Naive thymus-derived CD4-positive, alpha-beta T cell (primary cell): ENCODE data around the gene KRTAP4-4. TPM values are rescaled to one million over a fixed set of nuclear protein-coding genes. Genes with fewer than 3 reads are reported as not detected.
"Not testable (repeated sequence)": the region's sequence is repeated elsewhere in the genome, so short reads cannot be mapped to it uniquely, and the experiment has no call there.

ENCODE experiments used
- ATAC-seq: fragments of 150-1000 bp; cut with Tn5 transposase; 2 replicates; pipeline ENCODE4 v1.10.0; 2021; ENCODE audit warnings: mild to moderate bottlenecking, moderate library complexity
- CTCF ChIA-PET: fragments of 350-600 bp; sonication (Branson Sonifier 250); formaldehyde crosslinking; loops from one replicate; lab custom pipeline; 2021; ENCODE audit warnings: antibody characterized with exemption; lab: Charles Lee
- POLR2A ChIA-PET: fragments of 350-600 bp; sonication (Branson Sonifier 250); formaldehyde crosslinking; loops from one replicate; lab custom pipeline; 2021; ENCODE audit warnings: antibody characterized with exemption, inconsistent platforms; lab: Charles Lee
- DNase-seq, 9 donors: peaks; one replicate each; pipeline versions ENCODE4 v3.0.0 to v3.0.0-alpha.2; 2020 to 2022; ENCODE audit warnings: mixed read lengths in 1 of 9
- H3K27ac ChIP-seq: one replicate; pipeline ENCODE4 v1.7.0; 2013; ENCODE audit warnings: mild to moderate bottlenecking, low read depth, low read length, moderate library complexity
- H3K27me3 ChIP-seq, 2 donors: one replicate each; pipeline ENCODE4 v1.7.0; 2013; ENCODE audit warnings: low read length in 2 of 2, mild to moderate bottlenecking in 2 of 2, moderate library complexity in 2 of 2; ENCODE audit not compliant: control insufficient read depth in 2 of 2, insufficient read depth in 2 of 2
- H3K36me3 ChIP-seq, 3 experiments: 1 replicate in 2 of 3; 2 replicates in 1 of 3; pipeline ENCODE4 v1.7.0; 2013; ENCODE audit warnings: low read length in 3 of 3, mild to moderate bottlenecking in 3 of 3, moderate library complexity in 1 of 3; ENCODE audit not compliant: insufficient read depth in 3 of 3, control insufficient read depth in 2 of 3
- H3K4me1 ChIP-seq, 2 donors: one replicate each; pipeline ENCODE4 v1.7.0; 2013; ENCODE audit warnings: low read length in 2 of 2, mild to moderate bottlenecking in 2 of 2, moderate library complexity in 1 of 2; ENCODE audit not compliant: control insufficient read depth in 2 of 2, insufficient read depth in 2 of 2
- H3K4me3 ChIP-seq: 2 replicates; pipeline ENCODE4 v1.7.0; 2013; ENCODE audit warnings: mild to moderate bottlenecking, low read length
- H3K9me3 ChIP-seq, 3 experiments: 1 replicate in 2 of 3; 2 replicates in 1 of 3; pipeline ENCODE4 v1.7.0; 2013; ENCODE audit warnings: low read length in 3 of 3; ENCODE audit not compliant: control insufficient read depth in 2 of 3
- H3K27ac Mint-ChIP-seq, 9 donors: one replicate each; pipeline ENCODE4 v1.8.0; 2020 to 2022; ENCODE audit warnings: mixed read lengths in 9 of 9, mild to moderate bottlenecking in 8 of 9, moderate library complexity in 5 of 9, inconsistent platforms in 2 of 9
- H3K27me3 Mint-ChIP-seq, 5 donors: one replicate each; pipeline ENCODE4 v1.8.0; 2021 to 2022; ENCODE audit warnings: mixed read lengths in 5 of 5, mild to moderate bottlenecking in 1 of 5
- H3K36me3 Mint-ChIP-seq, 5 donors: one replicate each; pipeline ENCODE4 v1.8.0; 2020 to 2022; ENCODE audit warnings: mixed read lengths in 5 of 5, mild to moderate bottlenecking in 3 of 5, inconsistent platforms in 1 of 5
- H3K4me1 Mint-ChIP-seq, 7 donors: one replicate each; pipeline ENCODE4 v1.8.0; 2020 to 2022; ENCODE audit warnings: mixed read lengths in 7 of 7, mild to moderate bottlenecking in 3 of 7, inconsistent platforms in 1 of 7
- H3K4me3 Mint-ChIP-seq, 10 donors: one replicate each; pipeline ENCODE4 v1.8.0; 2020 to 2022; ENCODE audit warnings: mild to moderate bottlenecking in 10 of 10, mixed read lengths in 10 of 10, moderate library complexity in 6 of 10, inconsistent platforms in 2 of 10
- H3K9me3 Mint-ChIP-seq, 11 donors: one replicate each; pipeline ENCODE4 v1.8.0; 2020 to 2022; ENCODE audit warnings: mixed read lengths in 11 of 11, mild to moderate bottlenecking in 4 of 11, inconsistent platforms in 1 of 11, moderate library complexity in 1 of 11
- intact Hi-C, 2 donors: fragments of 100-400 bp; cut with micrococcal nuclease; formaldehyde crosslinking; loops; one replicate each; pipeline ENCODE4 v1.15.1; 2023
- polyA plus RNA-seq, 2 donors: library from polyadenylated mRNA; unstranded; fragments of 300-500 nt; fragmentation: Illumina TruSeq; gene quantifications; one replicate each; pipeline ENCODE4 v1.2.3, GENCODE V29; 2021
- total RNA-seq, 6 experiments: library from RNA in 5 of 6; stranded (reverse) in 5 of 6; gene quantifications; 1 replicate in 5 of 6; 2 replicates in 1 of 6; pipeline ENCODE4 v1.2.3 and lab custom pipeline; 2021 to 2026

Gene KRTAP4-4
- total and polyA plus RNA-seq, 7 experiments from 2014 or later, result not detected

DNA sequence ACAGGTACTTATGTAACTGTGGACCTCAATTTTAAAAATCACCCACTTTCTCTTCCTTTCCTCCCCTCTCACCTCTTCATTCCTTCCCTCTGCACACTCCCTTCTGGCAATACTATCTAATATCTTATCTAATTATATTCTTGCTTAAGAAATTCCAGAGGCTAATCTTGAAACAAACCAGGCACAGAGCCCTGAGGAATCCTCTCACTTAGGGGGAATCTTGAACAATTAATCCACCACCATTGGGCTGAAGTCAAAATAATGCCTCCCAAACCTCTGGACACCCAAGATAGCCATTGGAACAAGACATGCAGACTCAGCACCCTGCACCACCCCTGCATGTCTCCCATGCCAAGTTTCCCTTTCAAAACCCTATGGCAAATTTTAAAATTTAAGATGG is 19.2 kb downstream of the KRTAP4-4 start:
- H3K36me3 ChIP-seq, result no peaks in the 10 kb centered on the region
- Mint-ChIP-seq H3K36me3 (peaks cover 2 to 43% (median 28%) of the 10 kb centered on the region in 5 donors), H3K4me1 (peaks cover 0 to 6% (median 2%) of the 10 kb centered on the region in 7 donors), H3K27me3 (peaks cover 0 to 5% (median 4%) of the 10 kb centered on the region in 5 donors), H3K4me3 (no peak overlapping the region), H3K27ac (no peak overlapping the region), H3K9me3 (peaks cover 13 to 61% (median 29%) of the 10 kb centered on the region in 11 donors)
- ATAC-seq (no peak), DNase-seq (no peak)
- no peak overlapping the region for H3K27ac ChIP-seq
- ChIA-PET POLR2A (no interaction called here), CTCF (interaction anchor here (0.6 kb wide), 1 partner anchor 410 kb away, joined by 3 read pairs; no protein-coding TSS in a partner anchor)
- no peaks in the 10 kb centered on the region for H3K27me3 ChIP-seq
- H3K4me3 ChIP-seq, result no peak overlapping the region
- H3K9me3 ChIP-seq, result peaks cover 0 to 11% (median 0%) of the 10 kb centered on the region in 3 experiments
- H3K4me1 ChIP-seq, result no peaks in the 10 kb centered on the region
- intact Hi-C loops, result no loop called here

DNA sequence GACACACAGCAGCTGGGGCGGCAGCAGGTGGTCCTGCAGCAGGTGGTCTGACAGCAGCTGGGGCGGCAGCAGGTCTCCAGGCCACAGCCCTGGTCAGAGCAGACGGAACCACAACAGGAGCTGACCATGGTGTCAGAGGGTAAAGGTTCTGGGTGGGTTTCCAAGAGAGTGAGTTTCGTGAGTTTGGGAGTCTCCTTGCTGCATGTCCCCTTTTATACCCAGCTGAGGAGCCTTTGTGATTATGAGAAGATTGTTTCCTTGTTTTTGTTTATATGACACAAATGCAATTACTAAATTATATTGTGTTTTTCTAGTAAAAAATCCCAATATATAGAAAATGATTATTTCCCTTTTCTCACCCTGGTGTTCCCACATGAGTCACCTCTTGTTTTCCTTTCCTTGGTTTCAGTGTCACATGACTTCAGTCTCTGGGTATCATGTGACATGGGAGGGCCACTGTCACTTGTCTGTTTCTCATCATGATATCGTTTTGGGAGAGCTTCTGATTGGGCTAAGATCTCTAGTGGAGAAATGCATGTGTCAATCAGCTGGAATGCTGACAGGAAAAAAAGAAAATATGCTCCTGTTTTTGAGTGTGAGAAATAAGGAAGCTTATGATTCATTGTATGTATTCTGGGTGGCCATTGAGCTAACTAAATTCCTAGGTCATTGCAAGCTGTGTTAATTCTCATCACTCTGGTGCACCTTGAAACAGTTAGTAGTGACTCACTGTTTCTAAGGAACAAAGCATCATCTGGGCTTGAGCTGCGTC is 20.0 kb downstream of the KRTAP4-4 start, which contains the start of gene KRTAP4-6:
Gene KRTAP4-6 (minus strand): TSS at position 185 of the 772 bp plus-strand sequence. CDS start 57 bp downstream, at position 128.
- H3K36me3 Mint-ChIP-seq, result peaks cover 2 to 43% (median 28%) of the 10 kb centered on the region in 5 donors
- intact Hi-C loops, result no loop called here
- H3K4me1 Mint-ChIP-seq, result peaks cover 0 to 9% (median 1%) of the 10 kb centered on the region in 7 donors
- H3K9me3 Mint-ChIP-seq, result peaks cover 13 to 61% (median 29%) of the 10 kb centered on the region in 11 donors
- ChIA-PET POLR2A (interaction anchor here (0.5 kb wide), 1 partner anchor 1613 kb away, joined by 3 read pairs; no protein-coding TSS in a partner anchor), CTCF (interaction anchor here (0.6 kb wide), 1 partner anchor 411 kb away, joined by 3 read pairs; no protein-coding TSS in a partner anchor)
- DNase-seq (no peak), ATAC-seq (no peak)
- peaks cover 0 to 11% (median 0%) of the 10 kb centered on the region in 3 experiments for H3K9me3 ChIP-seq
- H3K27ac ChIP-seq, result no peak within 1 kb of the TSS
- peak within 1 kb of the TSS in 1 of 9 donors; percentile 12 for H3K27ac Mint-ChIP-seq
- peaks cover 0 to 5% (median 4%) of the 10 kb centered on the region in 5 donors for H3K27me3 Mint-ChIP-seq
- H3K4me3 ChIP-seq, result no peak within 1 kb of the TSS
- no peaks in the 10 kb centered on the region for H3K4me1 ChIP-seq
- H3K36me3 ChIP-seq, result no peaks in the 10 kb centered on the region
- H3K4me3 Mint-ChIP-seq, result no peak within 1 kb of the TSS
- no peaks in the 10 kb centered on the region for H3K27me3 ChIP-seq

DNA sequence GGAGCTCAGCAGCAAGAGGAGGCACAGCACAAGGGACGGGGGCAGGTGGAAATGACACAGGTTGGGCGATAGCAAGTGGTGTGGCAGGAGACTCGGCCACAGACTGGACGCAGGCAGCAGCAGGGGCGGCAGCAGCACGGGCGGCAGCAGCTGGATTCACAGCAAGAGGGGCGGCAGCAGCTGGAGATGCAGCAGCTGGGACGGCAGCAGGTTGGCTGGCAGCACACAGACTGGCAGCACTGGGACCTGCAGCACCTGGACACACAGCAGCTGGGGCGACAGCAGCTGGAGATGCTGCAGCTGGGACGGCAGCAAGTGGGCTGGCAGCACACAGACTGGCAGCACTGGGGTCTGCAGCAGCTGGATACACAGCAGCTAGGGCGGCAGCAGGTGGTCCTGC is 20.7 kb downstream of the KRTAP4-4 start:
- CTCF ChIA-PET, H3K27me3 Mint-ChIP-seq, H3K27me3 ChIP-seq, H3K4me3 Mint-ChIP-seq, H3K4me1 ChIP-seq, POLR2A ChIA-PET, H3K4me3 ChIP-seq, H3K27ac ChIP-seq, intact Hi-C loops, H3K36me3 ChIP-seq, DNase-seq, ATAC-seq: not testable (repeated sequence)
- peaks cover 2 to 43% (median 28%) of the 10 kb centered on the region in 5 donors for H3K36me3 Mint-ChIP-seq
- peaks cover 13 to 56% (median 29%) of the 10 kb centered on the region in 11 donors for H3K9me3 Mint-ChIP-seq
- H3K4me1 Mint-ChIP-seq, result peaks cover 0 to 10% (median 1%) of the 10 kb centered on the region in 7 donors
- H3K27ac Mint-ChIP-seq, result peak overlapping the region in 1 of 9 donors; percentile 12
- H3K9me3 ChIP-seq, result peaks cover 0 to 11% (median 0%) of the 10 kb centered on the region in 3 experiments

DNA sequence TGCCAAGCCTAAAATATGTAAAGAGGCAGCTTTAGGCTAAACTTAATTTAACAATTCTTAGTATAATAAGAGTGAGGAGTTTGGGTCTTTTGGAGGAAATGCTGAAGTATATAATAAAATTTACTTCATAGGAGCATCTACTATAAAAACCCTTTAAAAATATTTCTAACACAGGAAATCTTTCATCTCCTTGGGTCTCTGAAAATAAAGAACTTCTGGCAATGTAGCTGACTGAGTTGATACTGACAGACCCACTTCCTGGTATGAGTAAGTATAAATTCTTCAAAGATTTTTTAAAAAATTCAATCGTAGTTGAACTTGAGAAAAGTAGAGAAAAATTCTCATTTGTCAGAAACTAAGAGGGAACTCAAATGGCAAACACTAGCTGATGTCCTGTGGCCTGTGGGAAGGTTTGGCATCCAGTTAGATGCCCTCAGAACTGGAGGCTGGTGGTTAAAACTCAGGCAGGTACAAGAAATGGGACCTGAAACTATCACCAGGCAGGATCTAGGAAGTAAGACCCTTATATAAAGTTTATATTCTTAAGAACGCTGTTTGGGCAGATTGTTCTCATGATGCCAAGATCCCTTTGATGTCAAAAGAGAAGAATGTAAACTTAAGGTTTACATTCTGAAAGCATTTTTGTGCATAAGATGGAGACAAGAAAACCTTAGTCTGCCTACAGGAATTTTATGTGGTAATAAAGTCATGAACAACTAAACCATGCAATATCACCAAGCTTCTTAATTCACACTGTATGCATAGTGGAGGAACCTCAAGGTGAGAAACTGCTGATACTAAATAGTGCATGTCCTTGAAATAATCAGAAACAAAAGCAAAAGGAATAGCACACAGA is 26.4 kb downstream of the KRTAP4-4 start:
- Mint-ChIP-seq H3K4me1 (peaks cover 0 to 68% (median 33%) of the 10 kb centered on the region in 7 donors), H3K9me3 (peaks cover 0 to 19% (median 6%) of the 10 kb centered on the region in 11 donors), H3K27me3 (no peaks in the 10 kb centered on the region), H3K4me3 (peak overlapping the region in 7 of 10 donors; percentile 45 to 81 (median 55)), H3K36me3 (peaks cover 0 to 14% (median 8%) of the 10 kb centered on the region in 5 donors), H3K27ac (peak overlapping the region in 7 of 9 donors; percentile 59 to 94 (median 72))
- Histone ChIP-seq H3K9me3 (no peaks in the 10 kb centered on the region), H3K36me3 (no peaks in the 10 kb centered on the region), H3K27me3 (peaks cover 0 to 3% of the 10 kb centered on the region in 2 donors), H3K27ac (peak overlapping the region; percentile 53), H3K4me3 (no peak overlapping the region), H3K4me1 (peaks cover 0 to 12% of the 10 kb centered on the region in 2 donors)
- CTCF ChIA-PET, result no interaction called here
- ATAC-seq, result peak; percentile 46
- DNase-seq, result peak in 4 of 9 donors; percentile 11 to 60 (median 42)
- intact Hi-C loops, result no loop called here
- POLR2A ChIA-PET, result interaction anchor here (0.6 to 1.3 kb wide), 2 partner anchors 9 to 197 kb away, joined by 3 read pairs; no protein-coding TSS in a partner anchor

DNA sequence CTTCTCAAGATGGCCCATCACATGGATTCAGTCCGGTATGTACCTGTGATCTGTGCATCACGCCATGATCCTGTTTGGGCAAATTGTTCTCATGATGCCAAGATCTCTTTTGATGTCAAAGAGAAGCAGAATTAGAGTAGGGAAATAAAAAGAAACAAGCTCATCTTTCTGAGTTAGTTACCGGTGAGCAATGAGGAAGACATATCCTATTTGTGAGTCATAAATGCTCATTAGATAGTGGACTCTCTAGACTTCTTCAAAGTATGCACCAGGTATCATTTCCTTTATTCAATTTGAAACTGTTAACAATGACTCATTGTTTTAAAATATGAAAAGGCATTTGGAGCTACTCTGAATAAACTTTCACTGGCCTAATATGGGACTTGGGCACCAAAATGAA is 28.6 kb downstream of the KRTAP4-4 start:
- Mint-ChIP-seq H3K36me3 (peaks cover 0 to 1% (median 0%) of the 10 kb centered on the region in 5 donors), H3K4me3 (peak overlapping the region in 2 of 10 donors; percentile 25 to 42), H3K27me3 (peaks cover 0 to 6% (median 0%) of the 10 kb centered on the region in 5 donors), H3K27ac (peak overlapping the region in 3 of 9 donors; percentile 23 to 57 (median 51)), H3K4me1 (peaks cover 0 to 88% (median 48%) of the 10 kb centered on the region in 7 donors), H3K9me3 (peaks cover 0 to 11% (median 2%) of the 10 kb centered on the region in 11 donors)
- Histone ChIP-seq H3K4me1 (peaks cover 0 to 12% of the 10 kb centered on the region in 2 donors), H3K27ac (no peak overlapping the region), H3K27me3 (peaks cover 0 to 3% of the 10 kb centered on the region in 2 donors), H3K36me3 (no peaks in the 10 kb centered on the region), H3K4me3 (no peak overlapping the region), H3K9me3 (no peaks in the 10 kb centered on the region)
- DNase-seq (no peak), ATAC-seq (no peak)
- ChIA-PET POLR2A (no interaction called here), CTCF (no interaction called here)
- intact Hi-C loops, result no loop called here

DNA sequence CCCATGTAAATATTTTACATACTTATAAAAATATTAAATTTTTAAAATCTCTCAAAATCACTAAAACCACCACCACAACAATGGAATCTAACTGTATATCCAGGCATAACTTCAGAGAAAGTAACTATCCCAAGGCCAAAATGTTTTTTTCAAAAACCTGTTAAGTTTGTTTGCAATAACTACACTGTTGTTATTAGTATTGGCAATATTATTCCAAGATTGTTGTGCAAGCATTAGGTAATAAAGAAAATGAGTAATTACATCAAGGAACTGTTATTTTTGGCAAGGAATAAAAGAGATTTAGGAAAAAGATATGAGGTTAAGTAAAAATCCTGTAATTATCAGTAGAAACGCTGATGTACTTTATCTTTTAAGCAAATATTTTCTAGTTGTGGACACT is 33.2 kb downstream of the KRTAP4-4 start:
- Histone ChIP-seq H3K36me3 (no peaks in the 10 kb centered on the region), H3K9me3 (no peaks in the 10 kb centered on the region), H3K27ac (no peak overlapping the region), H3K4me3 (no peak overlapping the region), H3K4me1 (peaks cover 21 to 42% of the 10 kb centered on the region in 2 donors), H3K27me3 (no peaks in the 10 kb centered on the region)
- peaks cover 0 to 24% (median 2%) of the 10 kb centered on the region in 11 donors for H3K9me3 Mint-ChIP-seq
- DNase-seq (no peak), ATAC-seq (no peak)
- ChIA-PET CTCF (interaction anchor here (1.6 kb wide), 1 partner anchor 181 kb away, joined by 3 read pairs; the partner anchor contains the start of gene KRTAP16-1), POLR2A (no interaction called here)
- no peak overlapping the region for H3K4me3 Mint-ChIP-seq
- H3K27me3 Mint-ChIP-seq, result peaks cover 0 to 11% (median 0%) of the 10 kb centered on the region in 5 donors
- intact Hi-C loops, result no loop called here
- H3K4me1 Mint-ChIP-seq, result peaks cover 0 to 97% (median 76%) of the 10 kb centered on the region in 7 donors
- no peak overlapping the region for H3K27ac Mint-ChIP-seq
- no peaks in the 10 kb centered on the region for H3K36me3 Mint-ChIP-seq
